ENCODE measurements around the gene CREM.

DNA sequence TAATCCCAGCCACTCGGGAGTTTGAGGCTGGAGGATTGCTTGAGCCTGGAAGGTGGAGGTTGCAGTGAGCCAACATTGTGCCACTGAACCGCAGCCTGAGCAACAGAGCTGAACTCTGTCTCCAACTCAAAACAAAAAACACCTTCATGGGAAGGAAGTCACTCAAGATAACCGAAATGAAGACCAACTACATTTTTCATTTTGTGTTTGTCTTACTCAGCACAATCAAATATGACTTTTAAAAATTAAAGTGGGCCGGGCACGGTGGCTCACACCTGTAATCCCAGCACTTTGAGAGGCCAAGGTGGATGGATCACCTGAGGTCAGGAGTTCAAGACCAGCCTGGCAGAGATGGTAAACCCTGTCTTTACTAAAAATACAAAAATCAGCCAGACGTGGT is 40.0 kb downstream of the CREM start:
- TF ChIP-seq POLR2A (IDR thresholded peaks at IDR 0.05) (no peak), CTCF (IDR thresholded peaks at IDR 0.05) (no peak)

Measured in testis (tissue), 2 donors.